Femur (tissue), 1 donor: ENCODE results near the gene KDM5D.

ENCODE experiments used
- DNase-seq: peaks from one replicate; pipeline ENCODE4 v3.0.0-alpha.2; 2017

Gene KDM5D

DNA sequence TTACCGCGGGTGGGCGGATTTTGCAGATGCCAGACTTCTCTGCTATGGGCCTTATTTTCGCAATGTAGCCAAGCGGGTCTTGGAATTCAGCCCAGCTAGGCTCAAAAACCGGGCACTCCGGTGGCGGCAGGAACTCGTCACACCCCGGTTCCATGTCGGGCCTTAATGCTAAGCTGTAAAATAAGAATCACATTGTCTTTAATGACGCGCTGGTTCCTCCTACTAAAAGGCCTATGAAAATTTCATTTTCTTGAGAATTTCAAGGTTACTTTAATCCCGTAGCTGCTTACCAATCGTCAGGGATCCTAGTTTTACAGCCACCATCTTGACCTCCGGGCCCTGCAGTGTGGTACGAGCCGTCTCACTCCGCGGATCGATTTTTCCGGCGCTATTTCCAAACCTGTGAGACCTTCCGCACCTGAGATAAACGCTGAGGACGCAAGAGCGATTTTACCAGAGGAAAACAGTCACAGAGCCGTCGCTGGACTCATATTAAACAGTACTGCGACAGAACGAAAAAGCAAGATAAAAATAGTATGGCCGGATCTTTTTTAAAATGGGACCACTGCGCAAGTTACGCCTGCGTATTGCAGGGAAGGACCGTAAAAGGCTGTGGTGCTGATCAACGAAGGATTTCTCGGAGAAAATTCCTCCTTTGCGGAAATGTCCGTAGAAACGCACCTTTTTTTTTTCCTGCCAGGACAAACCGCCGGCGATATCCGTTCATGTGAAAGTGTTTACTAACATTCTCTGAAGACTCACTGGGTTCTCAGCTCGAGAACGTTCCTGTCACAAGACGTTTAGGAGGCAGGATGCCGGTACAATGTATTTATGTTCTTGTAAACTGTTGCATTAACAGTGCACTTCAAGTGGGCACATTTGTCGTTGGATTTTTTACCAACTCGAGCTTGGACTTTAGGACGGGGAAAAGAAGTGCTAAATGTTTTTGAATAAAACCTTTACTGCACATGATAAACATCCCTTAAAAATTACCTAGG, at the start of gene KDM5D:
Gene KDM5D, minus strand, starts transcription at position 346 of the 998 bp plus-strand sequence. Its CDS starts 192 bp downstream, at position 154.
- DNase-seq = no peak

- no peak for DNase-seq
These were observed 23.8 kb upstream of the KDM5D start for GRCh38 chrY:19768375-19768774.

DNA sequence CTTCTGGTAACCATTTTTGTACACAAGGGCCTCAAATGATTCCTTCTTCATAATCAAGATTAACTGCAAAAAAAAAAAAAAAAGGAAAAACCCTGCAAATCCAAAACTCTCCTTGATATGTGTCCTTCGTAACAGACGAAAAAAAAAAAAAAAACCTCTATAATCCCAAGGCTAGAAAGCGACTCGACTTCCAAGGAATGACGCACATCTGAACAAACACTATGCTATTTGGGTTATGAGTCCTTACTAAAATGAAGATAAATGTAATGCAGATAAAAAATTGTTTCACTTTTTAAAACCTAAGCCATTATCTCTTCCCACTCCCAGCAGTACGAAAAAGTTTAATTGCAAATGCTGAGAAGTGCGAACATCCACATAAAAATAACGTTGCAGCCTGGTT, 1.2 kb downstream of the KDM5D start:
- no peak for DNase-seq

DNA sequence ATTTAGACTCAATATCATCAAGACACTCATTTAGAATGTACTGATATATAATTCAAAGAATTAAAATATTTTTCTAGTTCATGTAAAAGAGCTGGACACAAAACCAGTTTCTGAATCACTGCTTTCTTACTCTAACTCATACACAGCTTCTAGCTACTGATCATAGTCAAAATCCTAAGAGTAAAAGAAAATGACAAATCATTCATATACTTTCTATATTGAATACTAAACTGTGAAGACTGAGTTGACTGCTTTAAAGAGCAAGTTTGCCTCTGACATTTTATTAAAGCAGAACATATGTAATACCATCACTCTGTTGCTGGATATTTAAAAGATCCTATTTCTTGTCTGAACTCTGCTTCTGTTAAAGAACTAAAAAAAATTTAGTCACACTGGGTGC, 2.4 kb downstream of the KDM5D start:
- no peak for DNase-seq

DNA sequence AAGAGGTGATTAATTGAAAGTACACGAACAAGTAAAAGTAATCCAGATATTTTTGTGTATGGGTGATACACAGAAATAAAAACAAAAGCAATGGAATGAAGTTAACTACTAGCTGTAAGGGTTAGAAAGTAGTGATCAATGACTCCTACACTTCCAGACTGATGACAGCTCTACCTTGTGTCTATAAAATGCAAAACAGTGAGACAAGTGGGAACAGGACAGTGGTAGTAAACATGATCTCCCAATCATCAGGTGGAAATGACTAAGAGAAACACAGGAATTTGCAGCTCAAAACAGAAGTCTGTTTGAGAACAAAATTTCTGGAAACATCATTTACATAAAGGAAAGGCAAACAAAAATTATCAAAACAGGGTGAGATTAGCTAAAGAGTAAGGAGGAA, 10.1 kb downstream of the KDM5D start:
- DNase-seq = no peak

DNA sequence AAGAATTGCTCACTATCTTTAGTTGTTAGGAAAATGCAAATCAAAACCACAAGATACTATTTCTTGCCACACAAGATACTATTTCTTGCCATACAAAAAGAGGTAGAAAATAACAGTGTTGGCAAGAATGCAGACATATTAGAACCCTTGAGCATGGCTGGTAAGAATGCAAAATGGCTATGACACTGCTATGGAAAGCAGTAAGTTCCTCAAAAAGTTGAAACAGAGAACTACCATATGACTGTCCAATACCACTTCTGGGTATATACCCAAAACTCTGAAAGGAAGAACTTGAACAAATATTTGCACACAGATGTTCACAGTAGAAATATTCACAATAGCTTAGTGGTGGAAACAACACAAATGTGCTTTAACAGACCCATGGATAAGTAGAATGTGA, 26.6 kb downstream of the KDM5D start:
- no peak for DNase-seq

DNA sequence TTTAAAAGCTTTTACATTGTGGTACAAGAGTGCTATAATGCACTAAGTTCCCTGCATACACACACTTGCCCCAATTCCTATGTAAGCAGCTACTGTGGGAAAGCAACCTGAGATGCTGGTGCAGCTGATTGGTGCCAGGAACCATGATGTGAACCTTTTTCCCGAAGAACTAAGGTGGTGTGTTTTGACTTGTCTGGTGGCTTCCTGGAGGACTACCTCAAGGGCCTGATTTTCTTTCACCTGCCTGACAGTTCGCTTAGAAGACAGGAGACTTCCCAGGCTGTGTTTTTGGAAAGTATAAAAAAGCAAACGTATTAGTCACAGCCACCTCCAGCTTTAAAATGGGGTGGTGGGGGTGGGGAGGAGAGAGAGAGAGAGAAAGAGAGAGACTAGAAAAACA, 27.4 kb downstream of the KDM5D start:
- no peak for DNase-seq

DNA sequence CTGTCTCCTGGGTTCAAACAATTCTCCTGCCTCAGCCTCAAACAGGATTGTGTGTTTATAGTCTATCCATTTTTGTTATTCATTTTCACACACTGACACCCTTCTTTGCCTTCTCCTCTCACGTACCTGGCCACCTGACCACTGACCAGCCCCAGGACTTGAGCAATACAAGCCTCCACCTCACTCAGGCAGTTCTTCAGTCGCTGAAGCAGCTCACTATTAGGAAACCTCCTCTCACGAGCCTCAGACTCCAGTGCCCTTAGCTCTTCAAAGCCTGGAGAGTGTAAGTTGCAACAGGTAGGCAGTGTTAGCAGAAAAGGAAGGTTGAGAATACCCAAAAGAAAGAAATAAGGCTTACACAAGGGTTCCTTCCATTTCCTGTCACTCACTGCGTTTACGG, 29.3 kb downstream of the KDM5D start:
- no peak for DNase-seq

GRCh38 chrY:19713430-19713829, 31.1 kb downstream of the KDM5D start:
- no peak for DNase-seq

- no peak for DNase-seq
These were observed 38.3 kb downstream of the KDM5D start for GRCh38 chrY:19706273-19706672.

DNA sequence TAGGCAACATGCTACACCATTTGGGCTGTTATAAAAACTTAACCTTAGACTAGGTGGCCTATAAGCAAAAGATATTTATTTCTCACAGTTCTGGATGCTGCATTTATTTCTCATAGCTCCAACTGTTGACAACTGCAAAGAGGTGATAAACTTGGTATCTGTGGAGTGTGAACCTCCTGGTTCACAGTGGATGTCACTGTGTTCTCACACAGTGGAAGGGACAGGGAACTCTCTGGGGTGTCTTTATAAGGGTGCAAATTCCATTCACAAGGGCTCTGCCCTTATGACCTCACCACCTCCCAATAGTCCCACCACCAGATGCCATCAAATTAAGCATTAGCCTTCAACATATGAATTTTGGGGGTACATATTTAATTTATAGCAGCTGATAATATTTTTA, 46.0 kb downstream of the KDM5D start:
- no peak for DNase-seq

DNA sequence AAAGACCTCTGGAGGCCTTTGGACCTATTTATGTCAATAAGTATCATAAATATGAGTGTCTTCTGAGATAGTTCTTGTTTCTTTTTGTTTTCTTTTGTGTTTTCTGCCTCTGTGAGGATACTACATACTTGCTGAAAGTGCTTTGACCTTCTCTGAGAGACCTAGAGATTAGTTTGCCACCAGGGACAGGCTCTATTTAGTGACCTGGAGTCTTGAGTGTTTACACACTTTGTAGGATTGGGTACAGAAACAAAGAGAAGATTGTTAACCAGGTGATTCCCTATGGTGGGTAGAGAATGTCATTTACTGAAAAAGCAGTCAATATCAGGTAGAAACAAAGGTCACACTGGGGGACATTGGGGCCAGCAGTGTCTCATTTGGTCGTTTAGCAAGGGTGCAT, 63.7 kb downstream of the KDM5D start:
- DNase-seq = no peak
